Measurements from ENCODE around the gene SCRT2. TPM values are rescaled to one million over a fixed set of nuclear protein-coding genes. Genes with fewer than 3 reads are reported as not detected.
"Not testable (repeated sequence)": the region's sequence is repeated elsewhere in the genome, so short reads cannot be mapped to it uniquely, and the experiment has no call there.

Gene SCRT2
- total RNA-seq, 1 donor from 2014 or later: not detected

- peak; percentile 73 for DNase-seq (ENCODE audit: low spot score)
- peak; percentile 59 for ATAC-seq
- intact Hi-C loops (cut with DNase I): loop anchor here (10.0 kb wide), 1 partner anchor 78 kb away; no protein-coding TSS in a partner anchor
Measured at GRCh38 chr20:642398-643174, 33.0 kb downstream of the SCRT2 start.

DNA sequence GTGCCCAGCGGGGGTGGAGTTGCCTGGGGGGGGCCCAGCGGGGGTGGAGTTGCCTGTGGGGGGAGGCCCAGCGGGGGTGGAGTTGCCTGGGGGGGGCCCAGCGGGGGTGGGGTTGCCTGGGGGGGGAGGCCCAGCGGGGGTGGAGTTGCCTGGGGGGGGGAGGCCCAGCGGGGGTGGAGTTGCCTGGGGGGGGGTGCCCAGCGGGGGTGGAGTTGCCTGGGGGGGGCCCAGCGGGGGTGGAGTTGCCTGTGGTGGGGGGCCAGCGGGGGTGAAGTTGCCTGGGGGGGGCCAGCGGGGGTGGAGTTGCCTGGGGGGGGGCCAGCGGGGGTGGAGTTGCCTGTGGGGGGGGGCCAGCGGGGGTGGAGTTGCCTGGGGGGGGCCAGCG is 33.6 kb downstream of the SCRT2 start:
- DNase-seq (ENCODE audit: low spot score); ATAC-seq: not testable (repeated sequence)
- intact Hi-C loops (cut with DNase I): loop anchor here (10.0 kb wide), 1 partner anchor 77 kb away; no protein-coding TSS in a partner anchor

DNA sequence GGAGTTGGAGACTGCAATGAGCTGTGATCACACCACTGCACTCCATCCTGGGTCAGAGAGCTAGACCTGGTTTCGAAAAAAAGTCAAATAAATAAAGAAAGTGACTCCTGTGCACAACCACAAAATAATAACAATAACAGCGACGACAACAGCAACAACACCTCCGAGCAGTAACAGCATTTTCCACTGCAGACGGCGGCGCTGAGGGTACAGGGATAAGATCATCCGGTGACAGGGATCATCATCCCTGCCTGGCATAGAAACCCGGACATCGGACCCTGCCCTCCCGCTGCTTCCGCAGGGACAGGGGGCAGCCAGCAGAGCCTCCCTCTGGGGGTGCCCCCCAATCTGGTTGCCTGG is 34.1 kb downstream of the SCRT2 start:
- DNase-seq (ENCODE audit: low spot score) (no peak), ATAC-seq (no peak)
- intact Hi-C loops (cut with DNase I): loop anchor here (10.0 kb wide), 1 partner anchor 77 kb away; no protein-coding TSS in a partner anchor

DNA sequence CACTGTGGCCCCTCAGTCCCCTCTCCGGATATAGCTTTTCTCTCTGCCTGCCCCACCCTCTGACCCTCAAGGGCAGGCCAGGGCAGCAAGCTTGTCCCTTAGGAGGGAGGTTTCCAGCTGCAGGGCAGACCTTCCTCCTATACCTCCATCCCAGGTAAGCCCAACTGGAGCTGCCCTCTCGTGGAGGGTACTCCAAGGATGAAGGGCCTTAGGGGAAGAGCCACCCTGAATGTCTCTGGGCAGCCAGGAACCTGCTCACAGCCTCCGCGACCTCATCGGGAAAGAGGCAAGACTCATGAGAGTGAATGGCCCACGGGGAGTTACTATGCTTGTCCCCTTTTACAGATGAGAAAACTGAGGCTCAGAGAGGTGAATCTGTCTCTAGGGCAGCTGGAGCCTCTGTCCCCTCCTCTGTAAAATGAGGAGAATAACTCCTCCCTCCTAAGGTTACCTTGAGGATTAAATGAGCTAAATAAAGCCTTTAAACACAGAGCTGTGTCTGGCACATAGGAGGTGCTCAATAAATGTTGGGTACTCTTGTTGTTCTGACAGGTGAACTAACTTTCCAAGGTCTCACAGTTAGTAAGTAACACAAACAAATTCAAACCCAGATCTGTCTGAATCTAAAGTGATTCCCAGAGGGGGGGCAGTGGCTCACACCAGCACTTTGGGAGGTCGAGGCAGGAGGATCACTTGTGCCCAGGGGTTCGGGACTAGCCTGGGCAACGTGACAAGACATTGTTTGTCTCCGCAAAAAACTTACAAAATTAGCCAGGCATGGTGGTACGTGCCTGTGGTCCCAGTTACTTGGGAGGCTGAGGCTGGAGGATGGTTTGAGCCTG is 34.7 kb downstream of the SCRT2 start:
- intact Hi-C loops (cut with DNase I): loop anchor here (10.0 kb wide), 1 partner anchor 76 kb away; no protein-coding TSS in a partner anchor
- ATAC-seq (no peak), DNase-seq (ENCODE audit: low spot score) (no peak)

- intact Hi-C loops (cut with DNase I): no loop called here
- DNase-seq (ENCODE audit: low spot score): no peak
- no peak for ATAC-seq
Measured at GRCh38 chr20:638579-638978, 37.0 kb downstream of the SCRT2 start.

DNA sequence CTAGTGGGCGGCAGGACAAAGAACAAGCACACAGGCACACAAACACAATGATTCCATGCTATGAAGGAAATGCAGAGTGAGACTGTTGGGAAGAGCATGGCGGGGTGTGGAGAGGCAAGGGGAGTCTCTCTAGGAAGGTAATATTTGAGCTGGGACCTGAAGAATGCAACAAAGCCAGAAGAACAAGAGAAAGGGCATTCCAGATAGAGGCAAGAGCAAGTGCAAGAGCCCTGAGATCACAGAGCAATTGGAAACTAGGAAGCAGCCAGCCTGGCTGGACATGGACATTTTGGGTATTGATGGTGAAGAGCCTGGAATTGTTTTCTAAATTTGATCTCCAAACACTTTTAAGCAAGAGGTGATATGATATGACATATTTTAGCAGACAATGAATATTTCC is 38.0 kb downstream of the SCRT2 start:
- no peak for DNase-seq (ENCODE audit: low spot score)
- no peak for ATAC-seq
- intact Hi-C loops (cut with DNase I): no loop called here

DNA sequence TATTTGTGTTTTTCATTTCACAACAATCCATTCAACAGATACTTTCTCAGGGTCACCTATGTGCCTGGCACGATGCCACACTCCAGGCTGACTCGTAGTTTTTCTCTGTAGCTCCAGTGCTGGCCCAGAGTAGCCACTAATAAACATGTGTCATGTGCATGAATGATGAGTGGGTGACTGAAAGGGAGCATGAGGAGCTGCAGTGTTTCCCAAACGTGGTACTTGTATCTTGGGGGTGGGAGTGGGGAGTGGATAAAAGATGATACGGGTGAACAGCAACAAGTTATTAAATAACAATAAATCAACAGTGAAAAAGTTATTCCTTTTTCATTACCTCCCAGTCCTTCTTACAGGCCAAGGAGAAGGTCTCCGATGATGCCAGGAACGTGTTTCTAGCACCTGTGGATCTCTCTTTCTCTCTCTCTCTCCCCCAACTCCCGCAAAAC is 39.7 kb downstream of the SCRT2 start:
- intact Hi-C loops (cut with DNase I): no loop called here
- DNase-seq (ENCODE audit: low spot score): no peak
- ATAC-seq: no peak

DNA sequence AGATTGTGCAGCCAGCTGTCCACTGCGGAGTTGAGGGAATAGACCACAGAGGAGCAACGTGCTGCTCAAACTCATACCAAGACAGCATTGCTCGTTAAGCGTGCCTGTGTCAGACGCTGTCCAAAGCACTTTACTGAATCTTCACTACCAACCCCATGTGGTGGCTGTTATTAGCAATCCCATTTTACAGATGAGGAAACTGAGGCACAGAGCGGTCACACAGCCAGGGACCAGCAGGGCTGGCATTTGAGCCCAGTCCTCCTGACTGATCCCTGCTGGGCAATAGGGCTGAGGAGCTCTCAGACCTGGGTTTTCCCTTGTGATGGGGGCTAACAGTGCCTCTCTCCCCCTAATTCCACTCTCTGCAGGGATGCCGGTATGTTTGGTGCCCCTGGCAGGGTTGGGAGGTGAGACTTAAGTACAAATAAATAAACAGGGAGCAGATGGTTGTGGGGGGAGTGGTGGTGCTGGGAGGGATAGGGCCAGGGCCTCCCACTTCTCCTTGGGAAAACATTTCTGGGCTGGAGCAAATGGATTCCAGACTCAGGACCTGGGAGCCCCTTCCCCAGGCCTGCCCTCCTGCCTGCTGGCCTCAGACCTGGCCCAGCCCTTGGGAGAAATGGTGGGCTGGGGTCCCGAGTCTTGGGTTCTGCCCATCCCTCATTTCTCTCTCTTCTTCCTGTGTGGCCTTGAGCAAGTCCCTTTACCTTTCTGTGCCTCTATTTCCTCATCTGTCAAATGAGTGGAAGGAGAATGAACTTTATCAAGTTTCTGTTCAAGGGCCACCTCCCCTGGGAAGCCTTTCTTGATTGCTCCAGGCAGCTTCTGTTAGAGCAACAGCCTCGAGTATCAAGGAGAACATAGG is 40.3 kb downstream of the SCRT2 start:
- ATAC-seq (no peak), DNase-seq (ENCODE audit: low spot score) (no peak)
- intact Hi-C loops (cut with DNase I): no loop called here

GRCh38 chr20:634148-634925 is 41.3 kb downstream of the SCRT2 start:
- intact Hi-C loops (cut with DNase I): no loop called here
- ATAC-seq (no peak), DNase-seq (ENCODE audit: low spot score) (no peak)

DNA sequence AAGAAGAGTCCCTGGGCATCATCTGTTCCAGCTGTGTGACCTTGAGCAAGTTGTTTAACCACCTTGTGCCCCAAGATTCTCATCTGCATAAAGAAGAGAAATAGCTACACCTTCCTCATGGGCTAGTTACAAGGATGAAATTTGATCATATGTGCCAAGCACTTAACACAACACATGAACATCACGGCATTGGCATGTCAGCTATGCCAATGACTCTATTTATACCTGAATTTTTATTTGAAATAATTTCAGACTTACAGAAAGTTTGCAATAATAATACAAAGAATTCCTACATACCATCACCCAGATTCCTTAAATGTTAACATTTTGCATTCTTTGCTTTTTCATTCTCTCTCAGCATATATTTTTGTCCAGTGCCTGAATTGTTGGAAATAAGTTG is 44.5 kb downstream of the SCRT2 start:
- no peak for ATAC-seq
- DNase-seq (ENCODE audit: low spot score): no peak
- intact Hi-C loops (cut with DNase I): no loop called here

GRCh38 chr20:626579-626978 is 49.0 kb downstream of the SCRT2 start:
- DNase-seq (ENCODE audit: low spot score): no peak
- intact Hi-C loops (cut with DNase I): no loop called here
- ATAC-seq: no peak

- intact Hi-C loops (cut with DNase I): no loop called here
- ATAC-seq (no peak), DNase-seq (ENCODE audit: low spot score) (no peak)
Measured at GRCh38 chr20:625360-625932, 50.2 kb downstream of the SCRT2 start.

GRCh38 chr20:623704-624103 is 51.9 kb downstream of the SCRT2 start:
- intact Hi-C loops (cut with DNase I): no loop called here
- DNase-seq (ENCODE audit: low spot score) (no peak), ATAC-seq (no peak)

- intact Hi-C loops (cut with DNase I): no loop called here
- ATAC-seq: no peak
- DNase-seq (ENCODE audit: low spot score): no peak
Measured at GRCh38 chr20:623021-623420, 52.6 kb downstream of the SCRT2 start.

GRCh38 chr20:622161-622560 is 53.4 kb downstream of the SCRT2 start:
- no peak for DNase-seq (ENCODE audit: low spot score)
- intact Hi-C loops (cut with DNase I): no loop called here
- ATAC-seq: no peak

GRCh38 chr20:621125-621756 is 54.4 kb downstream of the SCRT2 start:
- intact Hi-C loops (cut with DNase I): no loop called here
- no peak for ATAC-seq
- no peak for DNase-seq (ENCODE audit: low spot score)

GRCh38 chr20:620246-620645 is 55.4 kb downstream of the SCRT2 start:
- DNase-seq (ENCODE audit: low spot score): no peak
- ATAC-seq: no peak
- intact Hi-C loops (cut with DNase I): no loop called here

DNA sequence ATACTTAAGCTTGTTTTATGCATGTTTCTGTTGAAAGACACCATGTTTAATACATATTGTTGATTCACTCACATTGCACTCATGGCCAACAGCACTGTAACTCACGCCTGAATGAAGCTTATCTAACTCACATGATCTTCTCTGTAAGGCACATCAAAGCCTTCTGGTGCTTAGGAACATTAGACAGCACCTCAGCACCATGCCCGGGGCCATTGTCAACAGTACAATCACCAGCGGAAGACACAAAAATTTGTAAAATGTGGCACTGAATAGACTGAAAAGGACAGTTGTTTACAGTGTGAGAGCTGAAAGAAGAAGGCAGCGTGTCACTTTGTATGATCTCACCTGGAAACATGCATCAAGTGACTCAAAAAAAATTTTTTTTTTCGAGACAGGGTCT is 56.6 kb downstream of the SCRT2 start:
- DNase-seq (ENCODE audit: low spot score) (no peak), ATAC-seq (no peak)
- intact Hi-C loops (cut with DNase I): no loop called here
